HG02642 (cell line): Measurements from ENCODE around the gene SPRED2.

Experiments
- ATAC-seq: cut with Tn5 transposase; IDR thresholded peaks from one replicate; pipeline ENCODE4 v1.9.1; 2021; ENCODE audit warnings: mild to moderate bottlenecking; ENCODE audit not compliant: unreplicated experiment, poor library complexity

SPRED2 gene

GRCh38 chr2:65263986-65264385, 168.4 kb downstream of the SPRED2 start:
- no peak for ATAC-seq

- ATAC-seq = no peak
Observed at GRCh38 chr2:65263262-65263661, 169.1 kb downstream of the SPRED2 start.

DNA sequence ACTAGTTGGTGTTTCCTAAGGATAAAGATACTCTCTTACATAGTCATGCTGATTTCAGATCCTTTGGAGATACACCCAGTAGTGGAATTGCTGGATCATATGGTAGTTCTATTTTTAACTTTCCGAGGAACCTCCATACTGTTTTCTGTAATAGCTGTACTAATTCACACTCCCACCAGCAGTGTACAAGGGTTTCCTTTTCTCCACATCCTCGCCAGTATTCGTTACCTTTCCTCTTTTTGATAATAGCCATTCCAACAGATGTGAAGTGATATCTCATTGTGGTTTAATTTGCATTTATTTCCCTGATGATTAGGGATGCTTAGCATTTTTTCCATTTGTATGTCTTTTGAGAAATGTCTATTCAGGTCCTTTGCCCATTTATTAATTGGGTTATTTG, 170.7 kb downstream of the SPRED2 start:
- no peak for ATAC-seq
